Lower leg skin (tissue), 4 donors: Measurements from ENCODE around the gene ATP7B. TPM values are rescaled to one million over a fixed set of nuclear protein-coding genes. Genes with fewer than 3 reads are reported as not detected.
A peak's percentile ranks its signal among the peaks of the same experiment; 100 is the strongest.

Experiments
- DNase-seq, 2 donors: peaks; one replicate each; pipeline ENCODE4 v3.0.0-alpha.2; 2019; ENCODE audit warnings: low spot score in 2 of 2
- H3K4me3 ChIP-seq: fragments of 200-600 bp; sonication (generic); 2 replicates; pipeline ENCODE4 v1.5.1; 2017; ENCODE audit warnings: mild to moderate bottlenecking, low read depth; ENCODE audit not compliant: poor library complexity, severe bottlenecking
- CTCF ChIP-seq, 3 donors: fragments of 450-650 bp; IDR thresholded peaks; one replicate each; pipeline ENCODE4 v1.5.1; 2016; ENCODE audit warnings: antibody characterized with exemption in 3 of 3, mild to moderate bottlenecking in 3 of 3, moderate library complexity in 2 of 3
- POLR2A ChIP-seq, 2 donors: fragments of 450-650 bp; IDR thresholded peaks; one replicate each; pipeline ENCODE4 v1.6.1; 2016 to 2017; ENCODE audit warnings: antibody characterized with exemption in 2 of 2, mild to moderate bottlenecking in 1 of 2, moderate library complexity in 1 of 2
- WGBS, 2 donors: methylation state at CpG; one replicate each; pipeline ENCODE4 v1.1.5; 2018; 5-methylcytosine and 5-hydroxymethylcytosine counted together
- intact Hi-C: fragments of 100-400 bp; cut with DNase I; formaldehyde crosslinking; loops from one replicate; pipeline ENCODE4 v1.15.0; 2023; ENCODE audit warnings: low total_unique reads
- total RNA-seq, 4 donors: library from RNA; depleted of rRNA; stranded (reverse); fragments of >200 nt; gene quantifications; one replicate each; pipeline ENCODE4 v1.1.0, GENCODE V29; 2016

ATP7B gene
- total RNA-seq, 4 donors from 2014 or later: 2.6 to 6.1 (median 4.0) TPM

DNA sequence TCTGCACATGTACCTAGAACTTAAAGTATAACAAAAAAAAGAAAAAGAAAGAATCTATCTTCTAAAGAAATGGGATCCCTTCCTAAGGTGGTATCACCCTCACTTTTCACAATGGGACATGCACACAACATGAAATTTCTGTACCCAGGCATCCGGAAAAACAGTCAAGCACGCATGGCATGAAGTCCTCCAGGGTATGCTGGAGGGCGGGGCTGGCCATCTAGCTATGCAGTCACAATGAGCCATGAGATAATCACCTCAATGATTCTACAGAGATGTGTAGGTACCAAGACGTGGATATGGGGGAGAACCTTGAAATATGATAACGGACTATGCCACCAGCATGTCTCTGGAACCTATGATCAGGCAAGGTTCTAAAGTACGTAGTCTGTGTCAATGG lies 79.6 kb downstream of the ATP7B start:
- TF ChIP-seq CTCF (IDR thresholded peaks at IDR 0.05) (no peak), POLR2A (IDR thresholded peaks at IDR 0.05) (no peak)
- peak in 1 of 2 donors; percentile 42 for DNase-seq
- intact Hi-C loops: no loop called here
- 93 to 94% methylated on average over 6 of the region's 6 CpGs for WGBS, 2 donors
- H3K4me3 ChIP-seq: no peak overlapping the region

DNA sequence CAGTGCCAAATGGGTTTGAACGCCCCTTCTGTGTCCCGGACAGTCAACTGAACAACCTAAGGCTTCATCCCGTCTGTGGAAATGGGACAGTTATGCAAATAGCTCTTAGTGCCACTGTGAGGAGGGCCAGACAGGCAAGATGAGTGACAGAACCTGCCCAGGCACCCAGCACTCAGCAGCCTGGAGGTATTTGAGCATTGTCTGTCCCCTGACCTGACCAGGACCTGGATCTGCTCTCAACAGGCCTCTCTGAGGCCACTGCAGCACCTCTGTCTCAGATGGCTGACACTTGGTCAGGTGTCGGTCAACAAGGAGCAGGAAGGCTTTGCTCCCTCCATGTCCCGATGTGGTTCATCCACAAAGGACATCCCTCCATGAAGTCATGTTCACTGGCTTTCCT lies 81.6 kb downstream of the ATP7B start:
- no peak overlapping the region for H3K4me3 ChIP-seq
- TF ChIP-seq POLR2A (IDR thresholded peaks at IDR 0.05) (no peak), CTCF (IDR thresholded peaks at IDR 0.05) (no peak)
- 86 to 94% methylated on average over 5 of the region's 5 CpGs for WGBS, 2 donors
- DNase-seq: peak in 1 of 2 donors; percentile 54
- intact Hi-C loops: no loop called here

DNA sequence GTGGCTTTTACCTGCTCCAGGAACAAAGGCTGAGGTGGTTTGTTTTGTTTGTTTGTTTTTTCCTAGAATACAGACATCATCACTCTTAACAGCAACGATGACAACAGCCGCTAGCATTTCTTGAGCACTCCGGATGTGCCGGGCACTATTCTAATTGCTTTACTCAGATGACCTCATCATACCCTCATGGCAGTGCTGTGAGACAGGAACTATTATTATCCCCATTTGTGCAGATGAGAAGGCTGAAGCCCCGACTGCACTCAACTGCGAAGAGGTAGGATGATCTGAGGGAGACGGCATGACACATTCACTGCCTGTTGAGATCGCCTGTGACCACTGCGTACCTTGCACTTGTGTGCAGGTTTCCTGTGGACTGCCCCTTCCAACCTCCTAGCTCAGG lies 83.0 kb downstream of the ATP7B start:
- intact Hi-C loops: no loop called here
- 95 to 96% methylated on average over 9 of the region's 9 CpGs for WGBS, 2 donors
- no peak overlapping the region for H3K4me3 ChIP-seq
- no peak for TF ChIP-seq CTCF (IDR thresholded peaks at IDR 0.05)
- no peak for TF ChIP-seq POLR2A (IDR thresholded peaks at IDR 0.05)
- DNase-seq: peak in 1 of 2 donors; percentile 50

DNA sequence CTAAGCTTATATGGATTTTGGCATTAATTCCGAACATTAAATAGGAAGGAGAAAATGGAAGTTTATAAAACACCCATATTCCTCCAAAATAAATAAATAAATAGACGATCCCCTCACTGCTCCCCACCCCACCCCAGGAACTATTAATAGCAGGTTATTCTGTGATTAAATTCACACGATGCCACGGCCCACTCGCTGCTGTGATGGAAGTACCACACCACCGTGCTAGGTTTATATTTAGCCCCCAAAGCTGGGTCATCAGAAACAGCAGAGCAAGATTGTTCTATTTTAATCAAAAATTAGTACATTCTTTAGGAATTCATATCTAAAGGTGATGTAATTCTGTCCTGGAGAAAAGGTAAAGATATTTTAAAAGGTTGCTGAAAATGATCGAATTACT lies 84.1 kb downstream of the ATP7B start:
- peak in 1 of 2 donors; percentile 42 for DNase-seq
- intact Hi-C loops: no loop called here
- 77 to 84% methylated on average over 7 of the region's 7 CpGs for WGBS, 2 donors
- H3K4me3 ChIP-seq: no peak overlapping the region
- TF ChIP-seq POLR2A (IDR thresholded peaks at IDR 0.05) (no peak), CTCF (IDR thresholded peaks at IDR 0.05) (no peak)

- WGBS, 2 donors: 48 to 79% methylated on average over 6 of the region's 6 CpGs
- TF ChIP-seq POLR2A (IDR thresholded peaks at IDR 0.05): no peak
- TF ChIP-seq CTCF (IDR thresholded peaks at IDR 0.05): no peak
- no peak for DNase-seq
- intact Hi-C loops: no loop called here
- H3K4me3 ChIP-seq: no peak overlapping the region
Measured at GRCh38 chr13:51926528-51926885, 84.7 kb downstream of the ATP7B start.

GRCh38 chr13:51925865-51926527 lies 85.3 kb downstream of the ATP7B start:
- no peak overlapping the region for H3K4me3 ChIP-seq
- WGBS, 2 donors: 49 to 55% methylated on average over 5 of the region's 5 CpGs
- peak in 1 of 2 donors; percentile 74 for DNase-seq
- intact Hi-C loops: no loop called here
- no peak for TF ChIP-seq CTCF (IDR thresholded peaks at IDR 0.05)
- TF ChIP-seq POLR2A (IDR thresholded peaks at IDR 0.05): no peak
